Measurements from ENCODE around the gene TMEM94. TPM values are rescaled to one million over a fixed set of nuclear protein-coding genes. Genes with fewer than 3 reads are reported as not detected.
A peak's percentile ranks its signal among the peaks of the same experiment; 100 is the strongest.

TMEM94 gene
- polyA plus RNA-seq, 4 donors: 41.8 to 87.7 (median 60.3) TPM

- Histone ChIP-seq H3K9me3 (ENCODE audit: control insufficient read depth in 2 of 2, insufficient read depth in 1 of 2, low read depth in 1 of 2, low read length in 1 of 2) (peaks cover 0 to 3% of the 10 kb centered on the region in 2 donors), H3K4me1 (ENCODE audit: control insufficient read depth in 3 of 3, insufficient read depth in 2 of 3, low read depth in 1 of 3, low read length in 2 of 3) (no peaks in the 10 kb centered on the region), H3K4me3 (ENCODE audit: low read depth in 1 of 3, low read length in 3 of 3) (no peak overlapping the region), H3K27me3 (ENCODE audit: control insufficient read depth in 3 of 3, insufficient read depth in 3 of 3, low read length in 3 of 3) (no peaks in the 10 kb centered on the region), H3K36me3 (ENCODE audit: control insufficient read depth in 3 of 3, insufficient read depth in 2 of 3, low read depth in 1 of 3, low read length in 3 of 3) (peaks cover 3 to 37% (median 5%) of the 10 kb centered on the region in 3 donors), H3K27ac (ENCODE audit: low read depth in 1 of 3, low read length in 2 of 3) (no peak overlapping the region)
- DNase-seq (no peak), FAIRE-seq (no peak)
- 70 to 84% (median 81%) methylated on average over 13 of the region's 13 CpGs for WGBS, 3 donors
These were observed 12.4 kb downstream of the TMEM94 start for GRCh38 chr17:75468779-75469373.

GRCh38 chr17:75471207-75471606, 14.8 kb downstream of the TMEM94 start:
- peaks cover 0 to 3% of the 10 kb centered on the region in 2 donors for H3K9me3 ChIP-seq (ENCODE audit: control insufficient read depth in 2 of 2, insufficient read depth in 1 of 2, low read depth in 1 of 2, low read length in 1 of 2)
- 92 to 98% (median 93%) methylated on average over 6 of the region's 6 CpGs for WGBS, 3 donors
- DNase-seq (no peak), FAIRE-seq (no peak)
- peaks cover 0 to 16% (median 0%) of the 10 kb centered on the region in 3 donors for H3K4me1 ChIP-seq (ENCODE audit: control insufficient read depth in 3 of 3, insufficient read depth in 2 of 3, low read depth in 1 of 3, low read length in 2 of 3)
- H3K36me3 ChIP-seq (ENCODE audit: control insufficient read depth in 3 of 3, insufficient read depth in 2 of 3, low read depth in 1 of 3, low read length in 3 of 3): peaks cover 3 to 55% (median 5%) of the 10 kb centered on the region in 3 donors
- no peaks in the 10 kb centered on the region for H3K27me3 ChIP-seq (ENCODE audit: control insufficient read depth in 3 of 3, insufficient read depth in 3 of 3, low read length in 3 of 3)
- H3K4me3 ChIP-seq (ENCODE audit: low read depth in 1 of 3, low read length in 3 of 3): no peak overlapping the region
- no peak overlapping the region for H3K27ac ChIP-seq (ENCODE audit: low read depth in 1 of 3, low read length in 2 of 3)

- no peak for DNase-seq
- Histone ChIP-seq H3K4me1 (ENCODE audit: control insufficient read depth in 3 of 3, insufficient read depth in 2 of 3, low read depth in 1 of 3, low read length in 2 of 3) (peaks cover 0 to 25% (median 0%) of the 10 kb centered on the region in 3 donors), H3K36me3 (ENCODE audit: control insufficient read depth in 3 of 3, insufficient read depth in 2 of 3, low read depth in 1 of 3, low read length in 3 of 3) (peaks cover 3 to 60% (median 5%) of the 10 kb centered on the region in 3 donors), H3K27me3 (ENCODE audit: control insufficient read depth in 3 of 3, insufficient read depth in 3 of 3, low read length in 3 of 3) (no peaks in the 10 kb centered on the region), H3K27ac (ENCODE audit: low read depth in 1 of 3, low read length in 2 of 3) (no peak overlapping the region), H3K4me3 (ENCODE audit: low read depth in 1 of 3, low read length in 3 of 3) (no peak overlapping the region), H3K9me3 (ENCODE audit: control insufficient read depth in 2 of 2, insufficient read depth in 1 of 2, low read depth in 1 of 2, low read length in 1 of 2) (no peaks in the 10 kb centered on the region)
- WGBS, 3 donors: 58 to 65% (median 61%) methylated on average over 4 of the region's 4 CpGs
- FAIRE-seq: no peak
These were observed 15.7 kb downstream of the TMEM94 start for GRCh38 chr17:75472119-75472518.

- peaks cover 0 to 31% (median 0%) of the 10 kb centered on the region in 3 donors for H3K4me1 ChIP-seq (ENCODE audit: control insufficient read depth in 3 of 3, insufficient read depth in 2 of 3, low read depth in 1 of 3, low read length in 2 of 3)
- no peak overlapping the region for H3K4me3 ChIP-seq (ENCODE audit: low read depth in 1 of 3, low read length in 3 of 3)
- peaks cover 3 to 65% (median 5%) of the 10 kb centered on the region in 3 donors for H3K36me3 ChIP-seq (ENCODE audit: control insufficient read depth in 3 of 3, insufficient read depth in 2 of 3, low read depth in 1 of 3, low read length in 3 of 3)
- H3K9me3 ChIP-seq (ENCODE audit: control insufficient read depth in 2 of 2, insufficient read depth in 1 of 2, low read depth in 1 of 2, low read length in 1 of 2): no peaks in the 10 kb centered on the region
- H3K27ac ChIP-seq (ENCODE audit: low read depth in 1 of 3, low read length in 2 of 3): no peak overlapping the region
- FAIRE-seq (no peak), DNase-seq (no peak)
- H3K27me3 ChIP-seq (ENCODE audit: control insufficient read depth in 3 of 3, insufficient read depth in 3 of 3, low read length in 3 of 3): no peaks in the 10 kb centered on the region
- 91 to 97% (median 92%) methylated on average over 2 of the region's 2 CpGs for WGBS, 3 donors
These were observed 16.8 kb downstream of the TMEM94 start for GRCh38 chr17:75473246-75473645.

DNA sequence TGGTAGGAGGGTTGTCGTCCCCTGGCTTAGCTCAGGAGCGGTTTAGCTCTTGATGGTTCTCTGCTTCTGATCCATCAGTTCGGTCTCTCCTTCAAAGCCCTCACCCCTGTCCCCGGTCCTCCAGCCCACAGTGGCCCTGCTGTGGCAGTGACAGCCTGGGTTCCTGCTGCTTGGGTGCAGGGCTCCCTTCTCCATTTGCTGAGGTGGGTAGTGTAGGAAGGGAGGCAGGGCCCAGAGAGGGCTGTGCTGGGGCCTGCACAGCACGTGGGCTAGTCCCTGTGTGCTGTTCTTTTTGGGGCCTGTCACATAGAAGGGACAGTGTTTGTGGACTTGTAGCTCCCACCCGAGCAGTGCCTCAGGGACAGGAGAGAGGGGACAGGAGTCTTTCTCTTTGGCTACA, 18.3 kb downstream of the TMEM94 start:
- Histone ChIP-seq H3K4me3 (ENCODE audit: low read depth in 1 of 3, low read length in 3 of 3) (no peak overlapping the region), H3K36me3 (ENCODE audit: control insufficient read depth in 3 of 3, insufficient read depth in 2 of 3, low read depth in 1 of 3, low read length in 3 of 3) (peaks cover 3 to 68% (median 5%) of the 10 kb centered on the region in 3 donors), H3K4me1 (ENCODE audit: control insufficient read depth in 3 of 3, insufficient read depth in 2 of 3, low read depth in 1 of 3, low read length in 2 of 3) (peaks cover 0 to 31% (median 0%) of the 10 kb centered on the region in 3 donors), H3K27ac (ENCODE audit: low read depth in 1 of 3, low read length in 2 of 3) (peak overlapping the region in 1 of 3 donors; percentile 39), H3K27me3 (ENCODE audit: control insufficient read depth in 3 of 3, insufficient read depth in 3 of 3, low read length in 3 of 3) (no peaks in the 10 kb centered on the region), H3K9me3 (ENCODE audit: control insufficient read depth in 2 of 2, insufficient read depth in 1 of 2, low read depth in 1 of 2, low read length in 1 of 2) (no peaks in the 10 kb centered on the region)
- WGBS, 3 donors: 87 to 96% (median 90%) methylated on average over 6 of the region's 6 CpGs
- FAIRE-seq: no peak
- no peak for DNase-seq

GRCh38 chr17:75475144-75475835, 18.9 kb downstream of the TMEM94 start:
- peaks cover 3 to 74% (median 7%) of the 10 kb centered on the region in 3 donors for H3K36me3 ChIP-seq (ENCODE audit: control insufficient read depth in 3 of 3, insufficient read depth in 2 of 3, low read depth in 1 of 3, low read length in 3 of 3)
- FAIRE-seq (no peak), DNase-seq (no peak)
- peaks cover 0 to 31% (median 0%) of the 10 kb centered on the region in 3 donors for H3K4me1 ChIP-seq (ENCODE audit: control insufficient read depth in 3 of 3, insufficient read depth in 2 of 3, low read depth in 1 of 3, low read length in 2 of 3)
- H3K27ac ChIP-seq (ENCODE audit: low read depth in 1 of 3, low read length in 2 of 3): peak overlapping the region in 2 of 3 donors; percentile 39 to 74
- no peaks in the 10 kb centered on the region for H3K9me3 ChIP-seq (ENCODE audit: control insufficient read depth in 2 of 2, insufficient read depth in 1 of 2, low read depth in 1 of 2, low read length in 1 of 2)
- H3K4me3 ChIP-seq (ENCODE audit: low read depth in 1 of 3, low read length in 3 of 3): no peak overlapping the region
- no peaks in the 10 kb centered on the region for H3K27me3 ChIP-seq (ENCODE audit: control insufficient read depth in 3 of 3, insufficient read depth in 3 of 3, low read length in 3 of 3)
- 71 to 92% (median 81%) methylated on average over 11 to 13 of the region's 13 CpGs for WGBS, 3 donors

DNA sequence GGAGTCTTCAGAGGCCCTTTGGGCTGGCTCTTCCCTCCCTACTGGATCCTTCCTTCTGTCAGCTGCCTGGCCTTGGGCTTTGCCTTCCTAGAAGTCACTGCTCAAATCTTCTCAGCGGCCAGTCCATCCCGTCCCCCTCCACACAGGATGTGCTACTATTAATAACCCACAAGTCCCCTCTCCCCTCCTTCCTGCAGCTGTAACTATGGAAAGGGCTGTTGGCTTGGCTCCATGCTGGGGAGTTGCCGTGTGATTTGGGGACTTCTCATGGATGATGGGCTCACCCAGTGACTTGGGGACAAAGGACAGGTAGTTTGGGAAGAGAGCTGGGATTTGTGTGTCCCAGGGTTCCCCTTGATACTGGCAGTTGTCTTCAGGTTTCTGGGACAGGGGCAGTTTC, 19.4 kb downstream of the TMEM94 start:
- 60 to 80% (median 71%) methylated on average over 3 of the region's 3 CpGs for WGBS, 3 donors
- FAIRE-seq (no peak), DNase-seq (no peak)
- peak overlapping the region in 2 of 3 donors; percentile 39 to 74 for H3K27ac ChIP-seq (ENCODE audit: low read depth in 1 of 3, low read length in 2 of 3)
- H3K27me3 ChIP-seq (ENCODE audit: control insufficient read depth in 3 of 3, insufficient read depth in 3 of 3, low read length in 3 of 3): no peaks in the 10 kb centered on the region
- H3K4me1 ChIP-seq (ENCODE audit: control insufficient read depth in 3 of 3, insufficient read depth in 2 of 3, low read depth in 1 of 3, low read length in 2 of 3): peaks cover 0 to 37% (median 0%) of the 10 kb centered on the region in 3 donors
- no peaks in the 10 kb centered on the region for H3K9me3 ChIP-seq (ENCODE audit: control insufficient read depth in 2 of 2, insufficient read depth in 1 of 2, low read depth in 1 of 2, low read length in 1 of 2)
- no peak overlapping the region for H3K4me3 ChIP-seq (ENCODE audit: low read depth in 1 of 3, low read length in 3 of 3)
- peaks cover 3 to 79% (median 7%) of the 10 kb centered on the region in 3 donors for H3K36me3 ChIP-seq (ENCODE audit: control insufficient read depth in 3 of 3, insufficient read depth in 2 of 3, low read depth in 1 of 3, low read length in 3 of 3)

DNA sequence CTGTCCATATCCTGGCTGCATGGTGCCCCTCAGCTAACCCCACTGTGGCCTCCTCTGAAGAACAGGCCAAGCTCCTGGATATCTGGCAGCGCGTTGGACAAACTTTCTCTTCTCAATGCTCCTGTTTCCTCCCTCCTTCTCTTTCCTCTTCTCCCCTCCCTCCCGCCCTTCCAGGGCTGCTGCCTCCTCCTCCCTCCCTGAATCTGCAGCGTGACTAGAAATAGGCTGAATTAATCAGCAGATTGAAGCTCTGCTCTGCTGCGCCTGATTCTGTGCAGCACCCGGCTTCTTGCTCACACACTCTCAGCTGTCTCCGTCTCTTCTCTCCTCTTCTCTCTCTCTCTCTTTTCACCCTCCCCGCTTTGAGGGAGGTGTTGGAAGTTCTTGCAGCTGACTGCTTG, 19.8 kb downstream of the TMEM94 start:
- H3K9me3 ChIP-seq (ENCODE audit: control insufficient read depth in 2 of 2, insufficient read depth in 1 of 2, low read depth in 1 of 2, low read length in 1 of 2): no peaks in the 10 kb centered on the region
- peaks cover 3 to 83% (median 7%) of the 10 kb centered on the region in 3 donors for H3K36me3 ChIP-seq (ENCODE audit: control insufficient read depth in 3 of 3, insufficient read depth in 2 of 3, low read depth in 1 of 3, low read length in 3 of 3)
- FAIRE-seq: no peak
- WGBS, 3 donors: 47 to 82% (median 74%) methylated on average over 8 of the region's 8 CpGs
- H3K4me3 ChIP-seq (ENCODE audit: low read depth in 1 of 3, low read length in 3 of 3): no peak overlapping the region
- peaks cover 0 to 41% (median 0%) of the 10 kb centered on the region in 3 donors for H3K4me1 ChIP-seq (ENCODE audit: control insufficient read depth in 3 of 3, insufficient read depth in 2 of 3, low read depth in 1 of 3, low read length in 2 of 3)
- H3K27ac ChIP-seq (ENCODE audit: low read depth in 1 of 3, low read length in 2 of 3): peak overlapping the region in 2 of 3 donors; percentile 39 to 74
- H3K27me3 ChIP-seq (ENCODE audit: control insufficient read depth in 3 of 3, insufficient read depth in 3 of 3, low read length in 3 of 3): no peaks in the 10 kb centered on the region
- DNase-seq: no peak

Data from small intestine (tissue), 7 donors.